NCI-H2107 (cell line): Measurements from ENCODE around the gene NCR2.

Source experiments
- DNase-seq: peaks from one replicate; lab custom pipeline; 2025; lab: John Stamatoyannopoulos, UW

Gene NCR2

GRCh38 chr6:41359617-41360313 lies 24.4 kb downstream of the NCR2 start:
- no peak for DNase-seq

GRCh38 chr6:41360314-41360685 lies 24.9 kb downstream of the NCR2 start:
- DNase-seq: no peak

- DNase-seq: no peak
Observed at GRCh38 chr6:41366150-41366549, 30.7 kb downstream of the NCR2 start.

GRCh38 chr6:41367061-41367460 lies 31.7 kb downstream of the NCR2 start:
- DNase-seq: no peak

GRCh38 chr6:41367700-41368099 lies 32.3 kb downstream of the NCR2 start:
- peak; percentile 14 for DNase-seq

- no peak for DNase-seq
Observed at GRCh38 chr6:41370488-41371111, 35.2 kb downstream of the NCR2 start.

GRCh38 chr6:41371461-41371991 lies 36.1 kb downstream of the NCR2 start:
- no peak for DNase-seq

- DNase-seq: no peak
Observed at GRCh38 chr6:41371992-41372831, 36.8 kb downstream of the NCR2 start.

- no peak for DNase-seq
Observed at GRCh38 chr6:41372832-41373626, 37.6 kb downstream of the NCR2 start.

- DNase-seq: no peak
Observed at GRCh38 chr6:41373627-41373918, 38.2 kb downstream of the NCR2 start.

- no peak for DNase-seq
Observed at GRCh38 chr6:41373919-41374617, 38.7 kb downstream of the NCR2 start.

GRCh38 chr6:41374618-41375590 lies 39.5 kb downstream of the NCR2 start:
- no peak for DNase-seq

GRCh38 chr6:41375598-41376151 lies 40.3 kb downstream of the NCR2 start:
- no peak for DNase-seq

- no peak for DNase-seq
Observed at GRCh38 chr6:41376176-41376575, 40.8 kb downstream of the NCR2 start.

GRCh38 chr6:41377071-41377470 lies 41.7 kb downstream of the NCR2 start:
- no peak for DNase-seq

- DNase-seq: no peak
Observed at GRCh38 chr6:41379306-41379705, 43.9 kb downstream of the NCR2 start.

GRCh38 chr6:41386594-41386993 lies 51.2 kb downstream of the NCR2 start:
- DNase-seq: no peak

- no peak for DNase-seq
Observed at GRCh38 chr6:41392246-41392645, 56.8 kb downstream of the NCR2 start.

- no peak for DNase-seq
Observed at GRCh38 chr6:41396335-41396734, 60.9 kb downstream of the NCR2 start.

GRCh38 chr6:41399424-41399823 lies 64.0 kb downstream of the NCR2 start:
- no peak for DNase-seq
